Frontal cortex (tissue), 4 donors: Measurements from ENCODE around the gene SMURF1. TPM values are rescaled to one million over a fixed set of nuclear protein-coding genes. Genes with fewer than 3 reads are reported as not detected.
"Not testable (repeated sequence)": the region's sequence is repeated elsewhere in the genome, so short reads cannot be mapped to it uniquely, and the experiment has no call there.

Source experiments
- DNase-seq, 2 donors: peaks; one replicate each; pipeline ENCODE4 v3.0.0; 2012; ENCODE audit warnings: low spot score in 2 of 2
- FAIRE-seq: peaks from 2 replicates; lab custom pipeline; 2012; peaks lifted over from hg19 to GRCh38; lab: Jason Lieb, UNC
- total RNA-seq: library from RNA; depleted of rRNA; stranded (reverse); fragments of >200 nt; gene quantifications from one replicate; pipeline ENCODE4 v1.2.3, GENCODE V29; 2014
- donor health status: control.
- donor health status: control.
- donor health status: control.

The SMURF1 gene
- total RNA-seq, 1 donor from 2014 or later = 23.2 TPM

- no peak for FAIRE-seq
Observed at GRCh38 chr7:99073839-99074446, 70.0 kb downstream of the SMURF1 start.

GRCh38 chr7:99072126-99072525 lies 71.8 kb downstream of the SMURF1 start:
- FAIRE-seq = no peak
- no peak for DNase-seq

More at GRCh38 chr7:99073839-99074446, 70.0 kb downstream of the SMURF1 start:
- DNase-seq = no peak

- FAIRE-seq (no peak), DNase-seq (no peak)
Observed at GRCh38 chr7:99070361-99070760, 73.5 kb downstream of the SMURF1 start.

- no peak for DNase-seq
- no peak for FAIRE-seq
Observed at GRCh38 chr7:99061001-99061776, 82.7 kb downstream of the SMURF1 start.

GRCh38 chr7:99054781-99055180 lies 89.1 kb downstream of the SMURF1 start:
- FAIRE-seq (no peak), DNase-seq (no peak)

- FAIRE-seq = no peak
- DNase-seq = no peak
Observed at GRCh38 chr7:99050971-99051370, 92.9 kb downstream of the SMURF1 start.

GRCh38 chr7:99047526-99048077 lies 96.3 kb downstream of the SMURF1 start:
- FAIRE-seq (no peak), DNase-seq (no peak)

- no peak for FAIRE-seq
Observed at GRCh38 chr7:99046722-99047121, 97.2 kb downstream of the SMURF1 start.

GRCh38 chr7:99046262-99046661 lies 97.6 kb downstream of the SMURF1 start:
- DNase-seq, FAIRE-seq: not testable (repeated sequence)

More at GRCh38 chr7:99046722-99047121, 97.2 kb downstream of the SMURF1 start:
- DNase-seq = no peak

GRCh38 chr7:99044858-99045257 lies 99.0 kb downstream of the SMURF1 start:
- FAIRE-seq, DNase-seq: not testable (repeated sequence)

GRCh38 chr7:99042957-99043356 lies 101.0 kb downstream of the SMURF1 start:
- no peak for FAIRE-seq
- DNase-seq = no peak

- FAIRE-seq (no peak), DNase-seq (no peak)
Observed at GRCh38 chr7:99041526-99041925, 102.4 kb downstream of the SMURF1 start.

- no peak for FAIRE-seq
- peak; percentile 77 to 88 for DNase-seq
Observed at GRCh38 chr7:99040104-99040958, 103.6 kb downstream of the SMURF1 start.

- FAIRE-seq (no peak), DNase-seq (no peak)
Observed at GRCh38 chr7:99039384-99039891, 104.5 kb downstream of the SMURF1 start.

- no peak for DNase-seq
- FAIRE-seq = no peak
Observed at GRCh38 chr7:99038086-99038855, 105.6 kb downstream of the SMURF1 start.

GRCh38 chr7:99037327-99037940 lies 106.5 kb downstream of the SMURF1 start:
- DNase-seq = no peak
- no peak for FAIRE-seq

- FAIRE-seq (no peak), DNase-seq (peak in 1 of 2 donors; percentile 64)
Observed at GRCh38 chr7:99036546-99037111, 107.3 kb downstream of the SMURF1 start.

GRCh38 chr7:99035723-99036545 lies 108.0 kb downstream of the SMURF1 start:
- DNase-seq (no peak), FAIRE-seq (no peak)
